HEK293T (cell line): ENCODE results near the gene TMEM181.

Experiments used
- ARNT ChIP-seq: fragments of 450-650 bp; IDR thresholded peaks from 2 replicates; pipeline ENCODE4 v1.6.1; 2017; ENCODE audit warnings: mild to moderate bottlenecking
- BHLHE40 ChIP-seq: fragments of 450-650 bp; IDR thresholded peaks from 2 replicates; pipeline ENCODE4 v1.6.1; 2016; ENCODE audit warnings: mild to moderate bottlenecking, moderate library complexity, borderline replicate concordance
- CTBP1 ChIP-seq: fragments of 450-650 bp; IDR thresholded peaks from 2 replicates; pipeline ENCODE4 v1.6.1; 2016; ENCODE audit warnings: borderline replicate concordance
- ELF4 ChIP-seq: fragments of 450-650 bp; IDR thresholded peaks from 2 replicates; pipeline ENCODE4 v1.6.1; 2017; ENCODE audit warnings: antibody characterized with exemption
- FOXA1 ChIP-seq: fragments of 450-650 bp; IDR thresholded peaks from 2 replicates; pipeline ENCODE4 v1.6.1; 2016; ENCODE audit warnings: mild to moderate bottlenecking
- FOXM1 ChIP-seq: fragments of 450-650 bp; IDR thresholded peaks from 2 replicates; pipeline ENCODE4 v1.6.1; 2017; ENCODE audit warnings: mild to moderate bottlenecking, borderline replicate concordance
- L3MBTL2 ChIP-seq: fragments of 450-650 bp; conservative IDR thresholded peaks from 2 replicates; pipeline ENCODE4 v1.6.1; 2016; ENCODE audit warnings: mild to moderate bottlenecking
- NFRKB ChIP-seq: fragments of 450-650 bp; IDR thresholded peaks from 2 replicates; pipeline ENCODE4 v1.6.1; 2016; ENCODE audit warnings: mild to moderate bottlenecking, moderate library complexity
- SP1 ChIP-seq: fragments of 450-650 bp; IDR thresholded peaks from 2 replicates; pipeline ENCODE4 v1.6.1; 2017
- SUZ12 ChIP-seq: fragments of 450-650 bp; IDR thresholded peaks from 2 replicates; pipeline ENCODE4 v1.6.1; 2016; ENCODE audit warnings: mild to moderate bottlenecking
- TARDBP ChIP-seq: fragments of 450-650 bp; IDR thresholded peaks from 2 replicates; pipeline ENCODE4 v1.6.1; 2016
- TF ChIP-seq, protein P1 (sequence below): fragments of 450-650 bp; IDR thresholded peaks from 2 replicates; pipeline ENCODE4 v1.6.1; 2016

DNA sequence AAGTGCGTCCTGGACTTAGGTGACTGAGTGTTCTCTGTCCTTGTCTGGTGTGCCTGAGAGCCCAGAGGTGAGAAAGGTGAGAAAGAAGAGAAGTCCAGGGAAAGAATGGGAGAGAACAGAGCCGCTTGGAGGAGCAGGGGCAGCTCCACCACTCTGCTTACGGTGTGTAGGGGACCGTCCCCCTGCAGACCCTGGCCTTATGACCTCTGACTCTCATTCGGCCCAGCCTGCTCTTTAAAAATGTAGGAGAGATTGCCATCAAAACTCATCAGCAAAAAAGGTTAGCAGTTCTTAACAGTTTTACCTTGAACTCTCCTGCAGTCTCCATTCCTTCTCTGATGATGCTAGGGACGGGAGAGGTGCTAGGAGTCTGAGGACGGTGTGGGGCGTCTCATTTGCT lies 2.0 kb downstream of the TMEM181 start:
- TF ChIP-seq, protein P1, sequence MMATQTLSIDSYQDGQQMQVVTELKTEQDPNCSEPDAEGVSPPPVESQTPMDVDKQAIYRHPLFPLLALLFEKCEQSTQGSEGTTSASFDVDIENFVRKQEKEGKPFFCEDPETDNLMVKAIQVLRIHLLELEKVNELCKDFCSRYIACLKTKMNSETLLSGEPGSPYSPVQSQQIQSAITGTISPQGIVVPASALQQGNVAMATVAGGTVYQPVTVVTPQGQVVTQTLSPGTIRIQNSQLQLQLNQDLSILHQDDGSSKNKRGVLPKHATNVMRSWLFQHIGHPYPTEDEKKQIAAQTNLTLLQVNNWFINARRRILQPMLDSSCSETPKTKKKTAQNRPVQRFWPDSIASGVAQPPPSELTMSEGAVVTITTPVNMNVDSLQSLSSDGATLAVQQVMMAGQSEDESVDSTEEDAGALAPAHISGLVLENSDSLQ = no peak
- TF ChIP-seq NFRKB (no peak), SP1 (no peak), SUZ12 (no peak), ELF4 (no peak), FOXA1 (no peak), ARNT (no peak), FOXM1 (no peak), L3MBTL2 (no peak), TARDBP (no peak), CTBP1 (no peak), BHLHE40 (no peak)
